A673 (cell line): ENCODE measurements around the gene PARP14. TPM values are rescaled to one million over a fixed set of nuclear protein-coding genes. Genes with fewer than 3 reads are reported as not detected.

Experiments used
- BruUV-seq: library from RNA; stranded (reverse); fragments of 400-500 nt; replicated peaks from 2 replicates; lab custom pipeline; 2021; lab: Mats Ljungman, UMichigan
- CTCF ChIA-PET: fragments of 300-600 bp; sonication (Branson Sonifier 250); formaldehyde crosslinking; loops from one replicate; lab custom pipeline; 2022; ENCODE audit warnings: antibody characterized with exemption; lab: Charles Lee
- POLR2A ChIA-PET: fragments of 300-600 bp; sonication (Branson Sonifier 250); formaldehyde crosslinking; loops from one replicate; lab custom pipeline; 2022; ENCODE audit warnings: antibody characterized with exemption; ENCODE audit not compliant: low non-redundant PET; lab: Charles Lee
- DNase-seq: peaks from one replicate; pipeline ENCODE4 v3.0.0-alpha.2; 2015; ENCODE audit warnings: low spot score
- H3K27ac ChIP-seq: fragments of 200-600 bp; sonication (generic); 2 replicates; pipeline ENCODE4 v1.5.1; 2016; ENCODE audit warnings: mixed run types, low read depth, mild to moderate bottlenecking, mixed read lengths, antibody characterized with exemption, low read length; ENCODE audit not compliant: poor library complexity, severe bottlenecking
- H3K27me3 ChIP-seq: fragments of 200-600 bp; sonication (generic); replicated peaks from 2 replicates; pipeline ENCODE4 v1.6.1; 2017; ENCODE audit warnings: mixed run types, low read depth, mild to moderate bottlenecking, mixed read lengths, antibody characterized with exemption, low read length; ENCODE audit not compliant: insufficient read depth, poor library complexity
- H3K36me3 ChIP-seq: fragments of 200-600 bp; sonication (generic); 2 replicates; pipeline ENCODE4 v1.6.1; 2016; ENCODE audit warnings: mixed run types, mild to moderate bottlenecking, mixed read lengths, antibody characterized with exemption, low read length; ENCODE audit not compliant: insufficient read depth, poor library complexity, severe bottlenecking
- H3K4me1 ChIP-seq: fragments of 200-600 bp; sonication (generic); 2 replicates; pipeline ENCODE4 v1.6.1; 2017; ENCODE audit warnings: mixed run types, mild to moderate bottlenecking, mixed read lengths, antibody characterized with exemption, low read length; ENCODE audit not compliant: insufficient read depth, poor library complexity, severe bottlenecking
- H3K4me3 ChIP-seq: fragments of 200-600 bp; sonication (generic); 2 replicates; pipeline ENCODE4 v1.5.1; 2016; ENCODE audit warnings: low read depth, mixed run types, mild to moderate bottlenecking, mixed read lengths, low read length; ENCODE audit not compliant: poor library complexity, severe bottlenecking
- H3K9me3 ChIP-seq: fragments of 200-600 bp; sonication (generic); 2 replicates; pipeline ENCODE4 v1.6.1; 2016; ENCODE audit warnings: mixed run types, low read depth, mild to moderate bottlenecking, mixed read lengths, antibody characterized with exemption, low read length; ENCODE audit not compliant: poor library complexity, severe bottlenecking
- CTCF ChIP-seq: fragments of 300-800, 200-600 bp; sonication (generic); conservative IDR thresholded peaks from 2 replicates; pipeline ENCODE4 v1.5.1; 2017; ENCODE audit warnings: low read depth, mild to moderate bottlenecking, antibody characterized with exemption, low read length, moderate library complexity, mixed read lengths
- EZH2 ChIP-seq: fragments of 200-600 bp; sonication (generic); IDR thresholded peaks from 2 replicates; pipeline ENCODE4 v1.6.1; 2017; ENCODE audit warnings: borderline replicate concordance, low read depth, mild to moderate bottlenecking, mixed read lengths, antibody characterized with exemption, low read length; ENCODE audit not compliant: poor library complexity, severe bottlenecking
- intact Hi-C: fragments of 100-400 bp; cut with micrococcal nuclease; formaldehyde crosslinking; loops from one replicate; pipeline ENCODE4 v1.10.0; 2022; ENCODE audit not compliant: unreplicated experiment
- total RNA-seq: library from RNA; stranded (reverse); gene quantifications from 2 replicates; pipeline ENCODE4 v1.2.3, GENCODE V29; 2021

The PARP14 gene
- total RNA-seq, 1 experiment from 2014 or later, result 22.8 TPM

DNA sequence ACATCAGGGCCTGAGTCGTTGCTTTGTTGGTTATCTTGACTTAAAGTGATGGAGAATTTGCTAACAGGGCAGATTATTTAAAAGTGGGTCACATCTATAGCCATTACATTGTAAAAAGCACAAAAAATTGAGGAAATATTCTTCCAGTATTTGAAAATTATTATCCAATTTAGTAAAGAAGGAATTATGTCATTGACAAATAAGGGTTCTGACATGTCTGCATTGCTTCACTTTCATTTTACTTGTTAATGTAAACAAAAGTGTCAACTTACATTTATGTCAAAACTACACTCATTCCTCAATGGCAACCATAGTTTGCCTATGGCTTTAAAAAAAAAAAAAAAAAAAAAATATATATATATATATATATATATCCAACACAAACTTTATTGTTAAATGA lies 3.4 kb upstream of the PARP14 start:
- TF ChIP-seq CTCF, result no peak
- no peak for TF ChIP-seq EZH2
- ChIA-PET CTCF (no interaction called here), POLR2A (no interaction called here)
- Histone ChIP-seq H3K27me3 (no peaks in the 10 kb centered on the region), H3K36me3 (no peaks in the 10 kb centered on the region), H3K4me3 (no peak overlapping the region), H3K4me1 (peaks cover 12% of the 10 kb centered on the region), H3K9me3 (no peaks in the 10 kb centered on the region), H3K27ac (no peak overlapping the region)
- no peak for DNase-seq
- no TSS peak for BruUV-seq
- intact Hi-C loops, result no loop called here

DNA sequence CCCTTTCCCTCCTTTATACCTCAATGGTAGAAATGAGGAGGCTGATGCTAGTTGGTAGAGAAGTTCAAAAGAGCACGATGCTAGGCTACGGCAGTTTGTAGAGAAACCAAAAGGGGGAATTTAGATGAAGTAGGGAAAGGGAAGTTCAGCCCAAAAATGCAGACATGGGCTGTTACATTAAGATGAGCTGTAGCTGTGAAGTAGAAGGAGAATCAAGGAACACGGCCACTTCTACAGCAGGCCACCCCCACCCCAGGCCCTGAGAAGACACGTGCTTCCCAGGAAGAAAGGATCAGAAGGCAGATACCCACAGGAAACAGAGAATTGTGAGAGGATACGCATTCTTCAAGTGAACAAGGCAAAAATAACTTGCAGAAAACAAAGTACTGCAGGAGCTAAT lies 2.1 kb upstream of the PARP14 start:
- TF ChIP-seq CTCF, result no peak
- TF ChIP-seq EZH2, result no peak
- ChIA-PET CTCF (interaction anchor here (1.2 to 2.0 kb wide), 3 partner anchors 220 to 577 kb away, joined by 3 to 15 read pairs (median 6); no protein-coding TSS in a partner anchor), POLR2A (no interaction called here)
- intact Hi-C loops, result loop anchor here (2.0 kb wide), 2 partner anchors 578 to 1132 kb away; no protein-coding TSS in a partner anchor
- Histone ChIP-seq H3K9me3 (no peaks in the 10 kb centered on the region), H3K4me1 (peaks cover 12% of the 10 kb centered on the region), H3K27ac (no peak overlapping the region), H3K36me3 (no peaks in the 10 kb centered on the region), H3K27me3 (no peaks in the 10 kb centered on the region), H3K4me3 (no peak overlapping the region)
- no TSS peak for BruUV-seq
- DNase-seq, result no peak

DNA sequence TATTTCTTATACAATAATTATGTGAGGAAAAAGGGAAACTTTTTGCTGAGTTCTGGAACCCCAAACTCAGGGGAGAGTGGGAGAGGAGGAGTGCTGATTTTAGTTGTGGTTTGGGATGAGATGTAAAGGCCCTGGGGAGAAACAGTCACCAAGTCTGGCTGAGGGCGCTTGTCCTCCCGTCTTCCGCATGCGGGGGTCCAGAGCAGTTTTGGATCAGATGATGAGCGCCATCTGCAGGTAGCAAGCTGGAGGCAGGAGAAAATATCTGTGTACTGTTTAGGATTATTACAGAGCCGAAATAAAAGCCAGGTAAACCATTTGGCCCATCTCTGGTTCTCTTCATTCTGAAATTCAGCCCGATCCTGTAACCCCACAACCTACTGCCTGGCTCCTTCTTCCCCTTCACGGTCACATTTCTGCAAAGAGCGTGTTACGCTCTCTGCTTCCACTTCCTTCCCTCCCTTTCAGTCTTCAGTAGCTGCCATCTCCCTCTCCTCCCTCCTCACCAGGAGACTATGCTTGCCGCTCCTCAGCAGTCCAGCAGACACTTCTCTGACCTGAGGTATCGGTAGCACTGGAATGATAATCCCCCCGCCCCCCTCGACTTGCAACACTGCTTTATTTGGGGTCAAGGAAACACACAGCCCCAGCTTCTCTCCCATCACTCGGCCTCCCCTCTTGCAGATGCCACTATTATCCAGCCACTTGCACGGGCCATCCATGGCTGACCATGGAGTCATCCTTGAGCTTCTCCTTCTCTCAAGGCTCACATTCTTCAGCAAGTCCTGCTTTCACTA lies 1.4 kb upstream of the PARP14 start:
- no peak for TF ChIP-seq EZH2
- TF ChIP-seq CTCF, result peak; percentile 82
- Histone ChIP-seq H3K9me3 (no peaks in the 10 kb centered on the region), H3K4me3 (peak overlapping the region; percentile 71), H3K27me3 (no peaks in the 10 kb centered on the region), H3K4me1 (peaks cover 12% of the 10 kb centered on the region), H3K36me3 (no peaks in the 10 kb centered on the region), H3K27ac (no peak overlapping the region)
- ChIA-PET POLR2A (no interaction called here), CTCF (interaction anchor here (0.6 to 2.0 kb wide), 10 partner anchors 10 to 952 kb away, joined by 3 to 15 read pairs (median 4); partner anchors contain the start of gene FAM162A)
- intact Hi-C loops, result loop anchor here (1.0 to 2.0 kb wide), 4 partner anchors 220 to 1132 kb away; no protein-coding TSS in a partner anchor
- BruUV-seq, result no TSS peak
- DNase-seq, result peak; percentile 89
